AG04449 (cell line): ENCODE measurements around the gene SLC25A24.
"Not testable (repeated sequence)": the region's sequence is repeated elsewhere in the genome, so short reads cannot be mapped to it uniquely, and the experiment has no call there.

ENCODE experiments used
- CTCF ChIA-PET: fragments of 350-600 bp; formaldehyde crosslinking; extraction: SDS; loops from one replicate; lab custom pipeline; 2021; ENCODE audit warnings: antibody characterized with exemption; lab: Yijun Ruan, JAX
- POLR2A ChIA-PET: fragments of 400-600, 350-600 bp; formaldehyde crosslinking; extraction: SDS; loops from one replicate; lab custom pipeline; 2020; ENCODE audit warnings: antibody characterized with exemption, inconsistent platforms; lab: Yijun Ruan, JAX
- DNase-seq: peaks from one replicate; pipeline ENCODE4 v3.0.0-alpha.2; 2010; ENCODE audit warnings: low read depth, low spot score
- H3K4me3 ChIP-seq: 2 replicates; pipeline ENCODE4 v1.5.1; 2011; ENCODE audit warnings: low read depth, mild to moderate bottlenecking, control low read depth, low read length
- TF ChIP-seq, protein P1 (sequence below): IDR thresholded peaks from one replicate; pipeline ENCODE4 v1.5.1; 2011; ENCODE audit warnings: mild to moderate bottlenecking, moderate library complexity, low read length, control low read depth, inconsistent platforms; ENCODE audit not compliant: insufficient read depth; ENCODE audit errors: missing control alignments

SLC25A24 gene

DNA sequence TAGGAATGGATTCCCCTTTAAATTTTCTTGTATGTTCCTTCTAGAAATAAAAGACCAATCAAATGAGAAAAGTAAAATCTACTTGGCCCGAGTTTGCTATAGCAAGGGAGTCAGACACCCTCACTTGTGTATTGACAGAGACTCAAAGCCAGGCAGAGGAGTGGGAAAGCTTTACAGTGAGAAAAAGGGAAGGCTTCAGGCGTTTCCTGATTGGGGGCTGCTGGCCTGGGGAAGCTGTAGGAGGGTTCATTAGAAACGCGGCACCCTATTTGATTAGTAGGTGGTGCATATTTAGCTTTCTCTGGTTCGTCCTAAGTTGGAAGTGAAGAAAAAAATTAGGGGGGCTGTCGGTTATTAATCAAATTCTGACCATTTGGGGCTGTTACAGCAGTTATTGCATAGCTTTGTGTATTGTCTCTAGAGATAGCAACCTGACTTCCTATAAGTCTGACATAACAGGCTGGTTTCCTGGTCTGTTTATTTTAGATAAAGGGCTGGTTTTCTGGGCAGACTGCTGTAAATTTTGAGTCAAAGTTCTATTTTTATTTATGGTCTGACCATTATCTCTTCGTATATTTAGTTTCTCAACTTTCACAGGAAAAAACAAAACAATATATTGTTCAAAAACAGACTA is 10.0 kb downstream of the SLC25A24 start:
- POLR2A ChIA-PET = interaction anchor here (0.7 to 1.3 kb wide), 2 partner anchors 10 to 595 kb away, joined by 4 to 5 read pairs; partner anchors contain the start of gene SLC25A24
- CTCF ChIA-PET = no interaction called here
- no peak overlapping the region for H3K4me3 ChIP-seq
- DNase-seq = no peak
- TF ChIP-seq, protein P1, sequence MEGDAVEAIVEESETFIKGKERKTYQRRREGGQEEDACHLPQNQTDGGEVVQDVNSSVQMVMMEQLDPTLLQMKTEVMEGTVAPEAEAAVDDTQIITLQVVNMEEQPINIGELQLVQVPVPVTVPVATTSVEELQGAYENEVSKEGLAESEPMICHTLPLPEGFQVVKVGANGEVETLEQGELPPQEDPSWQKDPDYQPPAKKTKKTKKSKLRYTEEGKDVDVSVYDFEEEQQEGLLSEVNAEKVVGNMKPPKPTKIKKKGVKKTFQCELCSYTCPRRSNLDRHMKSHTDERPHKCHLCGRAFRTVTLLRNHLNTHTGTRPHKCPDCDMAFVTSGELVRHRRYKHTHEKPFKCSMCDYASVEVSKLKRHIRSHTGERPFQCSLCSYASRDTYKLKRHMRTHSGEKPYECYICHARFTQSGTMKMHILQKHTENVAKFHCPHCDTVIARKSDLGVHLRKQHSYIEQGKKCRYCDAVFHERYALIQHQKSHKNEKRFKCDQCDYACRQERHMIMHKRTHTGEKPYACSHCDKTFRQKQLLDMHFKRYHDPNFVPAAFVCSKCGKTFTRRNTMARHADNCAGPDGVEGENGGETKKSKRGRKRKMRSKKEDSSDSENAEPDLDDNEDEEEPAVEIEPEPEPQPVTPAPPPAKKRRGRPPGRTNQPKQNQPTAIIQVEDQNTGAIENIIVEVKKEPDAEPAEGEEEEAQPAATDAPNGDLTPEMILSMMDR = no peak

DNA sequence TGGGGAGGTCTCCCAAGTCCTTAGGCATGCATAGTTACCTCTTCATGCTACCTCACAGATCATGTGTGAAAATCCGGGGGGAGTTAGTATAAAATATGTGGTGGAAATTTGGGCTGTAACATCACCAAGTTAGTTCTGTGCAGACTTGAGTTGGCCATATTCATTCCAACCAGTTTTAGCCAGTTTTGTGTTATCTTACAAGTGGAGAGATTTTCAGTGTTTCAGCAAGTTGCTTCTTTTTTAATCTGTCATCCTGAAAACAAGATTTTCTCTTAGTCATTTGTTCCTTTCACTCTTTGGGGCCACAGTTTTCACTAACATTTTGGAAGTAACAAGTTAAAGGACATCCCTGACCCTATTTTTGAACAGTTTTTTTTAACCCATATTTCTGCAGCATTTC is 11.3 kb downstream of the SLC25A24 start:
- TF ChIP-seq, protein P1 = no peak
- ChIA-PET CTCF (no interaction called here), POLR2A (no interaction called here)
- DNase-seq = no peak
- no peak overlapping the region for H3K4me3 ChIP-seq

DNA sequence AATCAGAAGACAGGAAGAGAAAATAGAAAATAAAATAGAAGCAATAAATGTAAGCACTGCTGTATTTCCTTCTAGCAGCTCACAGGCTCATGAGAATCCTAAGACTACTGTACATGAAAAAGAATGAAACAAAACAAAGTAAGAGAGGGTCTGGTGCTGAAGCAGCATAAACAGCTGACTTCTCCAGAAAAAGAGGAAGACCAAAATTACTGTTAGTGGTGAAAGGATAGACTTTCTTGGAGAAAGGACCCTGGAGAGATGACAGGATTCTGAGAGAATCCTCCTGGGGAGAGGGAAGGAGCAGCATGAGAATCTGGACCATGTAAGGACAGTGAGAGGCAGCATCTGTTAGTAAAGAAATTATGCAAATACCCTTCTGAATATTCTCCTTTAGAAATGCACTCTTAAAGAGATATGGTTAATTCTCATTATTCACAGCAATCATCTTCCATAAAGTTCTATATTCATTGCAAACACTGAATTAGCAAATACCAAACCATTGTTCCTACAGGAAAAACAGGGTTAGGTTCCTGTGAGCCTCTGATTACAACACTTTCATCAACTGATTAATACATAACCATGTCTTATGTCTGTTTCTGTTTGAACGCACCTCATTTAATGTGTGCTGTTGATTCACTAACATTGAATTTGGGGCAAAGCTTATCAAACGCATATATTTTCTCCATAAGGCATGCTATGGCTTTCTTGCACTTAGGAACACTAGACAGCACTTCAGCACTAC is 17.0 kb downstream of the SLC25A24 start:
- ChIA-PET CTCF (interaction anchor here (0.9 to 1.6 kb wide), 3 partner anchors 12 to 32 kb away, joined by 3 to 5 read pairs (median 3); partner anchors contain the start of gene SLC25A24), POLR2A (no interaction called here)
- TF ChIP-seq, protein P1 = no peak
- DNase-seq = no peak
- H3K4me3 ChIP-seq = no peak overlapping the region

DNA sequence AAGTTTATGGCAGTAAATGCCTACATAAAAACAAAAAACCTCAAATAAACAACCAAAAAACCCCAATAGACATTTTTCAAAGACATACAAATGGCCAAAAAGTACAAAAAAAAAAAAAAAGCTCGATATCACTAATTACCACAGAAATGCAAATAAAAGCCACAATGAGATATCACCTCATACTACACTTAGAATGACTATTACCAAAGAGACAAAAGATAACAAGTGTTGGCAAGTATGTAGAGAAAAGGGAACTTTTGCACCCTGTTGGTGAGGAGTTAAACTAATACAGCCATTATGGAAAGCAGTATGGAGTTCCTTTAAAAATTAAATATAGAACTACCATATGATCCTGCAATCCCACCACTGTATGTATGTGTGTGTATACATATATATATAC is 21.1 kb downstream of the SLC25A24 start:
- TF ChIP-seq, protein P1 = no peak
- ChIA-PET POLR2A (no interaction called here), CTCF (interaction anchor here (0.6 to 2.4 kb wide), 2 partner anchors 20 to 715 kb away, joined by 3 to 7 read pairs; no protein-coding TSS in a partner anchor)
- no peak overlapping the region for H3K4me3 ChIP-seq
- DNase-seq = no peak

GRCh38 chr1:108162409-108162808 is 37.7 kb downstream of the SLC25A24 start:
- CTCF ChIA-PET = not testable (repeated sequence)

GRCh38 chr1:108159951-108160350 is 40.2 kb downstream of the SLC25A24 start:
- POLR2A ChIA-PET, H3K4me3 ChIP-seq, CTCF ChIA-PET, DNase-seq: not testable (repeated sequence)

More at GRCh38 chr1:108162409-108162808, 37.7 kb downstream of the SLC25A24 start:
- H3K4me3 ChIP-seq, DNase-seq, POLR2A ChIA-PET: not testable (repeated sequence)

DNA sequence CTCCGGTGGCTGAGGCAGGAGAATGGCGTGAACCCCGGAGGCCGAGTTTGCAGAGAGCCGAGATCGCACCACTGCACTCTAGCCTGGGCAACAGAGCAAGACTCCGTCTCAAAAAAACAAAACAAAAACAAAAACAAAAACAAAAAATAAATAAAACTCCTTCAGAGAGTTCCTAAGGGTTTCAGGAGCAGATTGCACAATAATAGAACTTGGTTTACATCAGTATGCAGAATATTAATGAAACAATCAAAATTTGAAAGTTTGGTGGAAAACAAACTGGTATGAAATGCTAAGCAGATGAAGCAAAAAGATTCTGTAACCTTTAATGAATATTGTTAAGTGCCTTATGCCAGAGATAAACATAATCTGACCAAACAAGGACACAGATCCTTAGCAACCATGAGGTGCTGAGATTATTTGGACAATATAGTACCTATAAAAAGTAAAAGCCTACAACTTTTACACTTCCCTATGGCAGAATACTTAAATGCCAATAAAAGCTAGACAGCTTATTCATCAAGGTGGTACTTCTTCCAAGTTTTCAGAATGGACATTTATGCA is 41.2 kb downstream of the SLC25A24 start:
- CTCF ChIA-PET = interaction anchor here (1.7 kb wide), 1 partner anchor 42 kb away, joined by 6 read pairs; no protein-coding TSS in a partner anchor
- TF ChIP-seq, protein P1 = no peak
- DNase-seq = no peak
- no peak overlapping the region for H3K4me3 ChIP-seq
- POLR2A ChIA-PET = no interaction called here
